GM19238 (cell line): ENCODE data around the gene ARX.

Experiments
- DNase-seq: peaks from one replicate; pipeline ENCODE4 v3.0.0; 2011; ENCODE audit warnings: low spot score; ENCODE audit not compliant: insufficient read length

Gene ARX

GRCh38 chrX:25016938-25017598 lies 1.3 kb upstream of the ARX start:
- no peak for DNase-seq

DNA sequence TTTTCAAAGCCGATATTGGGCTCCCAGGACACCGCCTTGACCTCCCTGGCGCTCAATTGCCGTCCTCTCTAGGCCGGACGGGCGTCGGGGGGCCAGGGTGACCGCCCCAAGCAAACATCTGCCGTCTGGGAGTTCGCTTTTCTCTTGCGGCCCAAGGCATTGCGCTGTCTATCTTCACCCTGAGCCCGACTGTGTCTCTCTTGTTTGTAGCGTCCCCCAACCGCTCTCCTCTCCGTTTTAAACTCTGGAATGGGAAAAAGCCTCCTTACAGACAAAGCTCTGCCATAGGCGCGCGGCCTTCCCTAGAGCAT lies 551 bp upstream of the ARX start:
- DNase-seq, result no peak

DNA sequence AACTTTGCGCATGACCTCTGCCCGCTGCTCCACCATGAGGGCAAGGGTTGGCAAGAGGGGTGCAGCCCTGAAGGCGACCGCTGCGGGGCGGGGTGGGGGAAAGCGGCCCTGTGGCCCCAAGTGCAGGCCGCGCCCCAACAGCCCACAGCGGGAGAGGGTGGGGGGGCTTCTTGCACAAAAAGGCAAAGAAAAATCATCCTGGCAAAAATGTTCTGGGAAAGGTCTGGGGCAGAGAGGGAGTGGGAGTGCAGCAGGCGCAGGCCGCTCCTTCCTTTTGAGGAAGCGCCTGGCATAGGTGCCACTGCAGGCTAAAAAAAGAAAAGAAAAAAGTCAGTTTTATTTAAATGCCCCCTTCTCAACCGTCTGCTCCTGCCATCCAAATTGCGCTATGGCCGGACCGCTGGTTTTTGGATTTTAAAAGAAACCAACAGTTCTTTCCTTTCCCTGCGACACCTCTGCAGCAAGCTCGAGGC lies 1.4 kb downstream of the ARX start:
- no peak for DNase-seq

DNA sequence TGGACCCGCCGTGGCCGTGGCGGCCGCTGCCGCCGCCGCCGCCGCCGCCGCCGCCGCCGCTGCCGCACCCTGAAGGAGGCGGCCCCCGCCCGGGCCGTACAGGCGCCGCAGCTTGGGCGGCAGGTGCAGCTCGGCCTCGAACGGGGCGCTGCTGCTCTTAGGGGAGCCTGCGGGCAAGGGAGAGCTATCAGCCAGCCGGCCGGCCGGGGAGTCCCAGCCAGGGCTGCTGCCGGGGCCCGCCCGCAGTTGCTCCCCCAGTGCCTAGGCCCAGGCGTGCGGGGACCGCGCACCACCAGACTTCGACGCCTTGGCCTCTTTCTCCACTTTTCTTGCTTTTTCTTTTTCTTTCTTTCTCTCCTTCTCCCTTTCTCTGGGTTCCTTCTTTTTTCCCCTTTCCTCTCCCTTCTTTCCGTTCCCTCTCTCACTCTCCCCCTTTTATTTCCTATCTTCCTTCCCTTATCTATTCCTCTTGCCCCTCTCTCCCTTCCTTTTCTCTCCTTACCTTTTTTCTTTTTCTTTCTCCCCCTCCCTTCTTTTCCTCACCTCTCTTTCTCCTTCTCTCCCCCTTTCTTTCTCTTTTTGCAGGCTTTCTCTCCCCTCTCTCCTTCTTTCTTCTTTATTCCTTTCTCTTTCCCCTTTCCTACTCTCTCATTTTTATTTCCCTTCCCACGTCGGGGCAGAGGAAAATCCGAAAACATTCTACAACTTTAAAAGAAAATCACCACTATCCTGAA lies 2.0 kb downstream of the ARX start:
- DNase-seq, result no peak

GRCh38 chrX:25012793-25013631 lies 2.8 kb downstream of the ARX start:
- DNase-seq, result no peak

DNA sequence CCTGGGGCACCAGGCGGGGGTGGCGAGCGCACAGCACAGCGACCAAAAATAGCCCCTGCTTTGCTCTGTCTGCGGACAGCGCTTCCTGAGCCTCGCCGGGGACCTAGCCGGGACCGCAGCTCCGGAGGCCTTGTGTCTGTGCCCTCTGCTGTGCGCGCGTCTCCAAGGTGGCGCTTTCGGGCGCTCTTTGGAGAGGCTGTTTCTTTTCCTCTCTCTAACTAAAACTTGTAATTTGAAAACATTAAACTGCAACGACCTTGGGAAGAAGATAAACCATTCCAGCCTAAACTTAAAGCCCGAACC lies 3.4 kb downstream of the ARX start:
- DNase-seq, result no peak

DNA sequence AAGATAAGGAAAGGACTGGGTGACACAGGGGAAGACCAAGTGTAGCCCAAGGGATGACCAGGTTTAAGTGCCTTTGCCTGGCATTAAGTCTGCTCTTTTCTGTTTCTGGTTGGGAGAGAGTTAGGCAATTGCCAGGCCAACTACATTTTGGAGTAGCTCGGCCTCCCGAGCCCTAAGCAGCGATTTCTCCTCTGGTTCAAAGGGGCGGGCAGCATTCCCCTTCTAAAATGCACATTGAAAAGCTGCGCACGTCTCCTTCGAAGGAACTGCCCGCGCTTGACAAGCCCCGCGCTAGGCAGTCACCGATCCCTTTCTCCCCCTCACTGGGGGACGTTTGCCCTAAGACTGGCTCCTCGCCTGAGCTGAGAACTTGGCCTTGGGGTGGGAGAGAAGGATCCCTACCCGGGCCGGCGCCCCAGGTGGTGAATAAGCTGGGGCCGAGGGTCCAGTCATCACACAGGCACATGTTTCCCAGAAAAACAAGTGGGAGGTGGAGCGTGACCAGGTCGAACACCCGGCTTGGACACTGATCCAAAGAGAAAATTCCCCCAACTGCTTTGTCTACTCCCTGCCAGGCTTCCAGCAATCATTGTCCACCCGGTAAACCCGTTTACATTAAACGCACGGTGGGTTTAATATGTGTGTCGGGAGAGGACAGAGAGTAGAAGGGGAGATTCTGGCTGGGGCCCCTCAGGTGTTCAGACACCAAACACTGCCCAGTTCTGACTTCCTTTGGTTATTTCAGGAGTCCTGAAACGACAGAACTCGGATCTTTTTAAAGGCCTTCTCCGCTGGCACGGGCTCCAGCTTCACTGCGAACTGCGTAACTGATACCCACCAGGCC lies 4.0 kb downstream of the ARX start:
- DNase-seq, result no peak

DNA sequence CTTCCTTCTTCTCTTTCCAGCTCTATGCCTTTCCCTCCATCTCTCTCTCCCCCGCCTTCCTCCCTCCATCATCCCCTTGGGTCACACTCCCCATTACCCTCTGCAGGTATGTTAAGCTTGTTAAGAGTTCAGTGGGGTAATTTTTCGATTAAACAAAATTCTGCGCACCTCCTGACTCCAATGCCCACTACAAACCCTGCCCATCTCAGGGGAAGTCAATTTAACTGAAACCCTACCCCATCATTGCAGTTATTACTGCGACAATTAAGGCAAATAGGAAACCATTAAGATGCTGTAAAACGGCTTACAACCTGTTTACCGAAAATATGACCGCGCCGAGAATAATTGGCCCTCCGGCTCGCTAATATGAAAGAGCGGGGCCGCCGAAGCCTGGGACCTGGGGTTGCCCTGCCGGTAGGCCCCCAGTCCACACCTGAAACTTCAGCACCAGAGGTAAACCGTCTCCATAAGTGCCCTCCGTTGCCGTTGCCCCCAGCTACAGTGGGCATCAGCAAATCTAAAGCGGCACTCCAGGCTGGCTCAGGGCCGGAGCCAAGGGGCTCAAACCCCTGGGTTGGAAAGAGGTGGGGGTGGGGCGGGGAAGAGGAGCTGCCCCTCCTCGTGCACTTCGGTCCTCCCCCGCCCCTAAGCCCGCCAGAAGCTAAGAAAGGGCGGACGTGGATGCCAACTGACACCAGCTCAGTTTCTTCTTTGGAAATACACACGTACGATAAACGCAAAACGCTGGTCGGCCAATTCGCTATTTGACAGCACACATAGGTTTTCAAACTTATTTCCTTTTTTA lies 4.8 kb downstream of the ARX start:
- no peak for DNase-seq

DNA sequence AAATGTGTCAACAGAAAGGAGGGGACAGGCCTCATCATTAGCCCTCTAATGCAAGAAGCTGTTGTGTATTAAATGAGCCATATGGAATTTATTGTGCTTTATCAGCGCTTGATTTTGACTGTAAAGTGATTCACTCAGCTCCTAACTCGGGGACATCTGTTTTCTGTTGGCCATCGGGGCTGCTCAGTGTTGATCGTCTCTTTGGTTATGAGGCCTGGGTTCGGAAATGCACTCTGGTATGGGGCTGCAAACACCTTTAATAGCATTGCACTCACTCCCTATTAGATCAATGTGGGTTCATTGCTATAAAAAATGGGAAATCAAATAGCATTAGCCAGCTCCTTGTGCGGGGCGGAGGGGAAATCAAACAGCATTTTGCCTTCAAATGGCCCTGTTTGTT lies 6.4 kb downstream of the ARX start:
- no peak for DNase-seq

DNA sequence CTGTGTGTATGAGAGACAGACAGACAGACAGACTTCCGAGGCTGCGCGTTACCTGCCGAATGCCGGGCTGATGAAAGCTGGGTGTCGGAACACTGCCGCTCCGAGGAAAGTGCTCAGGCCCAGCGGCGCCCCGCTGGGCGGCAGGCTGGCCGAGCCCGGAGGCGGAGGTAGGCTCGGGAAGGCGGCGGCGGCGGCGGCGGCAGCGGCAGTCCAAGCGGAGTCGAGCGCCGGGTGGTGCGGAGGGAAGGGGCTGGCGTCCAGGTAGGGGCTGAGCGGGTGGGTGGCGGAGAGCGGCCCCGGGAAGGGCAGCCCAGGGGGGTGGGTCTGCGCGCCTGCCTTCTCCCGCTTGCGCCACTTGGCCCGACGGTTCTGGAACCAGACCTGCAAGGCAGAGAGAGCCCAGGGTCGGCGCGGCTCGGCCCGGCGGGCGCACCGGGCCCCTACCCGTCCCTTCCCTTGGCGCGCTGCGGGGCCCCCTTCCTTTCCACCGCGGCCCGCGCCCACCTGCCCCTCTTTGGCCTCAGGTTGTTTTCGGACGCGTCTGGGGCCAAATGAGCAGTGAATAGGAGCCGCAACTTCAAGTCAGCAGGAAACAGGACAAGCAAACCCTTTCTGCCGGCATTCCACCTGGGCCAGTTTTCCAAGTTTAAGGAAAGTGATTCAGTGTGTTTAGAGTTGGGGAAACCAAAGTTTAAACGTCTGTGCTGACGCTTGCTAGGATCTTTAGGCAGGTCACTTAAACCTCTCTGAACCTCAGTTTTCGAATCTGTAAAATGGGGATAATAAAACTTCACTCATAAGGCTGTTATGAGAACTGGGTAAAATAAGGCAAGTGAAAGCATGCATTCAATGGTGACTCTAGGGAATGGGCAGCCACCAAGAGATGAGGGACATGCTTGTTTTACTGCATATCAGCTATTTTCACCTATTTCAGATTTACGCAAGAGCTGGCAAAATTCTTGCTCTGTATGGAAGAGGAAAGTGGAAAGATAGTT lies 8.4 kb downstream of the ARX start:
- no peak for DNase-seq

- no peak for DNase-seq
Observed at GRCh38 chrX:25006586-25007058, 9.1 kb downstream of the ARX start.

DNA sequence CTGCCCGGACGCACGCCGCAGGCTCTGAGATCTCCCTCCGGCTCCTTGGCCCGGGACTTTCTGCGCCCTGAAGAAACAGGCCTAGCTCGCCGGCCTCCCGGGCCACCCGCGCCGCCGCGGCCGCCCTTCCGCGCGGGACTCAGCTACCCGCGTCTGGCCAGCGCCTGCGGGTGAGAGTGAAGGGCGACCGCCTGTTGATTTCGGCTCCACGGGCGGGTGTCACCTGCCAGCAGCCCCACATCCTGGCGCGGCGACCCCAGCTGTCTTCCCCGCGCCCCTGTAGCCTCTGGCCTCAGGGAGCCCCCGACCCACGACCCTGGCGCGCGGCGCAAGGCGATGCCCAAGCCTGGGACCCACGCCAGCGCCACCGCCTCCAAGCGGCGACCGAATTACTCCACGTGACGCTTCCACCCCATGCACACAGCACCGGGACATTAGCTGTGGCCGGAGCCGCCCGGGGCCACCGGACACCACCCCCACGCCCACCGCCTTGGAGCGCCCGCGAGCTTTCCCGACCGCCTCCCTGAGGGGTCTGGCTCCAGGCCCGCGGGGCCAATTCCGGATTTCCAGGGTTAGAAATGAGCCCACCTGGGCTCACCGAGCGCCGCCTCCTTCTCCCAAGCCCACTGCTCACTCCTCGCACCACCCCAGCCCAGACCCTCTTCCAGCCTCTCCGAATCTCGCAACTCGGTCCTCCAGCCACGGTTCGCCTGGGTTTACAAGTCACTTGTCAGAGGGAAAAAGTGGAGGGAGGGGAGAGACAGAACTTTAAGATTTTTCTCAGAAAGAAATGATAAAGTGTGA lies 10.2 kb downstream of the ARX start:
- DNase-seq, result no peak

DNA sequence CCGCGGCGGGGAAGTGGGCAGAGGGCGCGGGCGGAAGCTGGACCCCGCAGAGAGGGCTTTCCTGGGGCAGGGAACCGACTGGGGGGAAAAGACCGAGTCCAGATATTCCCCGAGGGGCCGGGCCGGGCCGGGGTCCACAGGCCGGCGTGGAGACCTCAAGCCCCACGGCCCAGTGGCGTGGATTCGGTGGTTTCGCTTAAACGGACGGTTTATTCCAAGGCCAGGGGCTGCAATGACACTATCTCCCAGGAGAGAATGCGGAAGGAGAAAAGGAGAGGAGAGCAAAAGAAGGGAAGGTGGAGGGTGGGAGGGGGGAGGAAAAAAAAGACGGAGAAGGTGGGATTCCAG lies 10.8 kb downstream of the ARX start:
- no peak for DNase-seq

DNA sequence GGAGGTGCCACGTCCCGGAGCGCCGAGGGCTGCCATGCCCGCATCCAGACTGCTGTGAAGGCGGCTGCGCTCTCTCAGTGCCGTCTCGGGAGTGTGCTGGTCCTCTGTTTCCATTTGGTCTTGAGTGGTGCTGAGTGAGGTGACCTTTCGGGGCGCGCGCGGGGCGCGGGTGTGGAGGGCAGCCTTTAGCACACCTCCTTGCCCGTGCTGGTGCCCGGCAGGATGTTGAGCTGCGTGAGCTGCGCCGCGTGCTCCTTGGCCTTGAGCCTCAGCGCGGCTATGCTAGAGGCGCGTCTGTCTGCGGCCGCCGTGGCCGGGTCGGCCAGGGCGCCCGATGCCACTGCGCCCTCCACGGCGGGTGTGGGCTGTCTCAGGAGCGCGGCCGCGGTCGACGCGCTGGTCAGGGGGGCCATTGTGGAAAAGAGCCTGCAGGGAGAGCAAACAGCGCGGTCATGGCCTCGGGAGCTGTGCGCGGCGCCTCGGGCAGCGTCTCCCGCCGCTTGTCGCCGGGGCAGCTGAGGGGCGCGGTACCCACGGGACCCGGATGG lies 11.2 kb downstream of the ARX start:
- DNase-seq, result no peak

DNA sequence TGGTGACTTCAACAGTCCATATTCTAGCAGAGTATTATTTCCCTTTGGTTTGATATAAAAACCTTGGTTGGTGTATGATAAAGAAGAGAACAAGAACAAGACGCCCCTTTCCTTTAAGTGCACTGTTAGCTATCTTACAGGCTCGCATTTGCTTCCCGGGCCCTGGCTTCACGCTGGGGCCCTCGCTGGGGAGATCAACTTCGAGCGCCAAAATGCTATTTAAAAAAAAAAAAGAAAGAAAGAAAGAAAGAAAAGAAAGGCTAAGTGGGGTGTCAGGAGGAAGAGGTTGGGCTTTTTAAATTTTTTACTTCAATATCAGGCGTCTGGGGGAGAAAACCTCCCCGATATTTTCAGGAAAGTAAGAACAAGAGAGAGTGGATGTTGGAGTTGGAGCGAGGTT lies 11.7 kb downstream of the ARX start:
- DNase-seq, result no peak

- no peak for DNase-seq
Observed at GRCh38 chrX:25003066-25003849, 12.5 kb downstream of the ARX start.

DNA sequence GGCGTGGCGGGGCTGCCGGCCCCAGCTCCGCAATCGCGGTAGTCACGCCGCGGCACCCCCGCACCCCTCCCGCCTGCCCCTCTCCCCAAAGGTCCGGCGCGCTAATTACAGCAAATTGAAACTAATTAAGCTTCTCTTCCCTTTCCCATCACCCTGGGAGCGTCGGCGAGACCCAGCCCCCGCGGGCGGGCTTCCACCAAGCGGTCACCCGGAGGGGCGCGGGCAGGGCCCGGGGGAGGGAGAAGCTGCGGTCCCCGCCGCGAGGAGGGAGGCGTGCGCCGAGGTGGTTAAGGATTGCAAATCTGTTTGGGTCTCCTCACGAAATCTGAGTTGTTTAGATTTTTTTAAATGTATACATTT lies 13.1 kb downstream of the ARX start:
- DNase-seq, result no peak
